Measurements from ENCODE around the gene GFPT1. TPM values are rescaled to one million over a fixed set of nuclear protein-coding genes. Genes with fewer than 3 reads are reported as not detected.

Gene GFPT1
- polyA plus RNA-seq, 3 donors, result 3.6 to 4.5 (median 3.7) TPM

DNA sequence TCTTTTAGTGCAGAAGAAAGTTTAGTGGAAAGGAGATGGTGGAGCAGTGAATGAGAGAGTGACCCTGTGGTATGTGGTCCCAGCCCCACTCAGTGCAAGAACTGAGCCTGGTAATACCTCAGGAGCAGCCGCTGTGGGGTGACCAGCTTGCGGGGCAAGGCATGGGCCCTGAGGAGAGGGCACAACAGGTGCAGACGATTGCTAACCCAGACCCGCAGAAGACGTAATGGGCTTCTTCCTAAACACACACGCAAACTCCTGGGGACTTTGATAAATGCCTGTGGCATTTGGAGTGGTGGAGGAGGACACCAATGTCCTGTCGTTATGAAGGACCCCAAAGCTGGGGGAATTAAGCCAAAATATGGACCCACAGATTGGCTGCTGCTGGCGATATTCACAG lies 78.7 kb downstream of the GFPT1 start:
- no peaks in the 10 kb centered on the region for H3K36me3 ChIP-seq (replicated peaks in 1 of 2; ENCODE audit: control insufficient read depth in 1 of 2, insufficient read depth in 2 of 2, low read length in 2 of 2)
- WGBS (ENCODE audit: insufficient coverage), result 96% methylated on average over 8 of the region's 8 CpGs
- no peak overlapping the region for H3K4me2 ChIP-seq (replicated peaks; ENCODE audit: extremely low read depth, low read length, poor library complexity, severe bottlenecking)
- intact Hi-C loops (cut with micrococcal nuclease), result no loop called here
- no peak overlapping the region for H3K27ac ChIP-seq (ENCODE audit: low read depth in 1 of 2, low read length in 2 of 2)
- H3K79me2 ChIP-seq (ENCODE audit: insufficient read depth, low read length), result no peaks in the 10 kb centered on the region
- H3K4me3 ChIP-seq (replicated peaks in 1 of 3; ENCODE audit: low read depth in 2 of 3, low read length in 3 of 3), result no peak overlapping the region
- H3K4me1 ChIP-seq (ENCODE audit: control insufficient read depth in 1 of 2, insufficient read depth in 2 of 2, low read length in 2 of 2), result peaks cover 17 to 18% of the 10 kb centered on the region in 2 donors
- no peak overlapping the region for H3K9ac ChIP-seq (ENCODE audit: insufficient read depth, low read length, poor library complexity, severe bottlenecking)
- H3K9me3 ChIP-seq (replicated peaks in 1 of 2; ENCODE audit: control insufficient read depth in 1 of 2, insufficient read depth in 1 of 2, low read length in 2 of 2), result peaks cover 5 to 7% of the 10 kb centered on the region in 2 donors
- Mint-ChIP-seq H3K27me3 (ENCODE audit: low read depth in 3 of 3) (peaks cover 18 to 31% (median 25%) of the 10 kb centered on the region in 3 donors), H3K27ac (no peak overlapping the region), H3K36me3 (peaks cover 3 to 7% of the 10 kb centered on the region in 2 donors), H3K4me1 (peaks cover 25% of the 10 kb centered on the region), H3K4me3 (no peak overlapping the region), H3K9me3 (peaks cover 6 to 12% (median 11%) of the 10 kb centered on the region in 7 donors)
- DNase-seq, result no peak
- H4K20me1 ChIP-seq (ENCODE audit: insufficient read depth, low read length), result no peaks in the 10 kb centered on the region
- peaks cover 0 to 24% of the 10 kb centered on the region in 2 donors for H3K27me3 ChIP-seq (ENCODE audit: control insufficient read depth in 2 of 2, insufficient read depth in 2 of 2, low read length in 2 of 2)
- H2AFZ ChIP-seq (ENCODE audit: insufficient read depth, low read depth, low read length, poor library complexity, severe bottlenecking), result no peak overlapping the region
- TF ChIP-seq, protein P1, sequence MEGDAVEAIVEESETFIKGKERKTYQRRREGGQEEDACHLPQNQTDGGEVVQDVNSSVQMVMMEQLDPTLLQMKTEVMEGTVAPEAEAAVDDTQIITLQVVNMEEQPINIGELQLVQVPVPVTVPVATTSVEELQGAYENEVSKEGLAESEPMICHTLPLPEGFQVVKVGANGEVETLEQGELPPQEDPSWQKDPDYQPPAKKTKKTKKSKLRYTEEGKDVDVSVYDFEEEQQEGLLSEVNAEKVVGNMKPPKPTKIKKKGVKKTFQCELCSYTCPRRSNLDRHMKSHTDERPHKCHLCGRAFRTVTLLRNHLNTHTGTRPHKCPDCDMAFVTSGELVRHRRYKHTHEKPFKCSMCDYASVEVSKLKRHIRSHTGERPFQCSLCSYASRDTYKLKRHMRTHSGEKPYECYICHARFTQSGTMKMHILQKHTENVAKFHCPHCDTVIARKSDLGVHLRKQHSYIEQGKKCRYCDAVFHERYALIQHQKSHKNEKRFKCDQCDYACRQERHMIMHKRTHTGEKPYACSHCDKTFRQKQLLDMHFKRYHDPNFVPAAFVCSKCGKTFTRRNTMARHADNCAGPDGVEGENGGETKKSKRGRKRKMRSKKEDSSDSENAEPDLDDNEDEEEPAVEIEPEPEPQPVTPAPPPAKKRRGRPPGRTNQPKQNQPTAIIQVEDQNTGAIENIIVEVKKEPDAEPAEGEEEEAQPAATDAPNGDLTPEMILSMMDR (IDR thresholded peaks at IDR 0.05), result no peak

DNA sequence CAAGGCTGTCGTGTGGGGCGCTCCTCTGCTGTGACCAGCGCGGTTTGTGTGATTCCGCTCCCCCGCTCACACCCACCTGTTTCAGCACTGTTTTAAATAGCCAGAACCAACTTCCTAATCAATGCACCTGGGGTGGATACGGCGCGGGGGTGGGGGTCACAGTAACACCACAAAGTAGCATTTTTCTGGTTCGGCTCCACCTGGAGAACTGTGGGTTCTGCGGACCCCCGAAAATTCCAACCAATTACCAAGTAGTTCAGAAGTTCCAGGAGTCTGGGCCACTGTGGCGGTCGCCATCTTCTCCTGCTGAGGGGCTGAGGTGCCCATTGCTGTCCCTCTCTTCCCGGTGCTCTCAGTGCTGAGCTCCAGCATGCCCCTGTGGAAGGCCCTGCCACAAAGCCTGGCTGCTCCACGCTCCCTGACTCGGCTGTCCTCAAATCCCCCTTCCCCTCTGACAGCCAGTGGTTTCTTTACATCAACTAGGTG lies 79.4 kb downstream of the GFPT1 start:
- intact Hi-C loops (cut with micrococcal nuclease), result loop anchor here (1.0 to 2.0 kb wide), 2 partner anchors 281 kb away; no protein-coding TSS in a partner anchor
- Histone ChIP-seq H3K27me3 (ENCODE audit: control insufficient read depth in 2 of 2, insufficient read depth in 2 of 2, low read length in 2 of 2) (peaks cover 0 to 24% of the 10 kb centered on the region in 2 donors), H3K4me3 (replicated peaks in 1 of 3; ENCODE audit: low read depth in 2 of 3, low read length in 3 of 3) (peak overlapping the region in 2 of 3 experiments; percentile 55 to 85), H3K79me2 (ENCODE audit: insufficient read depth, low read length) (no peaks in the 10 kb centered on the region), H3K9ac (ENCODE audit: insufficient read depth, low read length, poor library complexity, severe bottlenecking) (no peak overlapping the region), H3K4me1 (ENCODE audit: control insufficient read depth in 1 of 2, insufficient read depth in 2 of 2, low read length in 2 of 2) (peaks cover 17 to 18% of the 10 kb centered on the region in 2 donors), H2AFZ (ENCODE audit: insufficient read depth, low read depth, low read length, poor library complexity, severe bottlenecking) (peak overlapping the region; percentile 94), H4K20me1 (ENCODE audit: insufficient read depth, low read length) (no peaks in the 10 kb centered on the region), H3K4me2 (replicated peaks; ENCODE audit: extremely low read depth, low read length, poor library complexity, severe bottlenecking) (peak overlapping the region; percentile 98), H3K36me3 (replicated peaks in 1 of 2; ENCODE audit: control insufficient read depth in 1 of 2, insufficient read depth in 2 of 2, low read length in 2 of 2) (no peaks in the 10 kb centered on the region), H3K9me3 (replicated peaks in 1 of 2; ENCODE audit: control insufficient read depth in 1 of 2, insufficient read depth in 1 of 2, low read length in 2 of 2) (peaks cover 5 to 7% of the 10 kb centered on the region in 2 donors), H3K27ac (ENCODE audit: low read depth in 1 of 2, low read length in 2 of 2) (no peak overlapping the region)
- peaks cover 25% of the 10 kb centered on the region for H3K4me1 Mint-ChIP-seq
- H3K27ac Mint-ChIP-seq, result no peak overlapping the region
- TF ChIP-seq, protein P1 (IDR thresholded peaks at IDR 0.05), result peak; percentile 33
- peaks cover 3 to 12% (median 8%) of the 10 kb centered on the region in 7 donors for H3K9me3 Mint-ChIP-seq
- H3K4me3 Mint-ChIP-seq, result peak overlapping the region; percentile 82 to 92
- WGBS (ENCODE audit: insufficient coverage), result 41% methylated on average over 17 of the region's 17 CpGs
- DNase-seq, result no peak
- H3K36me3 Mint-ChIP-seq, result peaks cover 3 to 5% of the 10 kb centered on the region in 2 donors
- H3K27me3 Mint-ChIP-seq (ENCODE audit: low read depth in 3 of 3), result peaks cover 18 to 31% (median 25%) of the 10 kb centered on the region in 3 donors
